LHCN-M2 (cell line): ENCODE data around the gene MROH2B. TPM values are rescaled to one million over a fixed set of nuclear protein-coding genes. Genes with fewer than 3 reads are reported as not detected.

Experiments used
- DNase-seq: peaks from one replicate; pipeline ENCODE4 v3.0.0-alpha.2; 2012; ENCODE audit warnings: low read depth
- total RNA-seq: library from RNA; depleted of rRNA; stranded (reverse); fragments of >200 nt; gene quantifications from 2 replicates; pipeline ENCODE4 v1.2.3, GENCODE V29; 2014; rRNA removed

The MROH2B gene
- total RNA-seq, 1 experiment from 2014 or later, result not detected

DNA sequence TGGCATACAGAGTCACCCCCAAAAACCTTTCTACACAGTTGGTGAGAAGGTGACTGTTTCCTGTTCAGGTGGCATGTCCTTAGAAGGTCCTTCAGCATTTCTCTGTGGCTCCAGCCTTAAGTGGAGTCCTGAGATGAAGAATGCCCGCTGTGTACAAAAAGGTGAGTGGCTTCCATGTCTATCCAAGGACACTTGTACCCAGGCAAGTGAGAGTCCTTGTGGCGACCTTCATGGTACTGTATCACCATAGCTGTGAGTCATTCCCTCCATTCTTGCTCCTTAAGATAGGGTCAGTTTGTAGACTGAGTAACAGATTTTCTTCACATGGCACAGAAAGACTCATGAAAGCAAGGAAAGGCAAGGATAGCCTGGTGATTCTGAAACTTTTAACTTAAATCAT is 98.7 kb downstream of the MROH2B start:
- DNase-seq, result no peak

DNA sequence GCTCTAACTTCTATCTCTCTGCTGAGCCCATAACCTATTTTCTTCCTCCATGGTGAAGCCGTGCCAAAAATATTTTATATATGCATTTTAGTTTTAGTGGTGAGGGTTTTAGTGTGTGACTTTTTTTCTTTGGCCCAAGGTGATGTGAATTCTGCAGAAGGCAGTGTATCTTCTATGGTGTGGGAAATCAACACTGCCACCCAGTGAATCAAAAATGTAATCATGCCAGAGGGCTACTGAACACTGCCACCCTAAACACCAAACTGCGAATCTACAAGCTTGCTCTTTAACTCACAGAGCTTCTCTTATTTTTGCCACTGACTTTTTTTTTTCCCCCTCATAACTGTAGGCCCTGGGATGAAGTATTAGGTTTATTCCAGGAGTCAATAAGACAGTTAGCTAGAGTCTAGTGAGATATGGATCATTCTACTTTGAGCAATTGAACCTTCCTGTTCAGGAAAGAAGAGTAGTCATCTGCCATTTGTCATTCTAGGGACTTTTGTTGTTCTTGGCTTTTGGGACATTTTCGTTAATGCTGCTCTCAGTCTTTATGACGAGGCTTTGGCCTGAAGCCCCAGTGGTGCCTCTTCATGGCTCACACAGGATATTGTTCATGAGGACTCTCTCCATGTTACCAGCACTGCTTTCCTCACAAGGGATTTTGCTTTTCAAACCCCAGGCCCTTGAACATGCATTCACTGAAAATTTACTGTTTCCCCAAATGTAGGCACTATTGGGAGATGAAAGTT is 108.8 kb downstream of the MROH2B start:
- no peak for DNase-seq

DNA sequence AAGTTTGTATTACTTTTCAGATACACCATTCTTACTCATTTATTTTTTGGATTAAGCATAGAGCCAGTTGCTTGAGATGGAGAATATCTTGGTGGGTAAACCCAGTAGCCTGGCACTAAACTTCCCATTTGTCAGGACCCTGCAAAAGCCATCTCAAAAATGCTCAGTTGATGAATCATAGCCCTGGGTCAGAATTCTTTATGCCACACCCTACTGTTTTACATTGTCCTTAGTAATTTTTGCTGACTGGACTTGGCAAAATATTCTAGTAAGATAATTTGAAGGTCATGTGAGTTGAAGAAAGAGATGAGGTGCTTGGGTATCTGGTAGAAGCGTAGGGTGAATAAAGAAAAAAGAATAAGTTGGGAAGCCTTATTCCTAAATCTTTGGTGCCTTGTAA is 111.1 kb downstream of the MROH2B start:
- no peak for DNase-seq

DNA sequence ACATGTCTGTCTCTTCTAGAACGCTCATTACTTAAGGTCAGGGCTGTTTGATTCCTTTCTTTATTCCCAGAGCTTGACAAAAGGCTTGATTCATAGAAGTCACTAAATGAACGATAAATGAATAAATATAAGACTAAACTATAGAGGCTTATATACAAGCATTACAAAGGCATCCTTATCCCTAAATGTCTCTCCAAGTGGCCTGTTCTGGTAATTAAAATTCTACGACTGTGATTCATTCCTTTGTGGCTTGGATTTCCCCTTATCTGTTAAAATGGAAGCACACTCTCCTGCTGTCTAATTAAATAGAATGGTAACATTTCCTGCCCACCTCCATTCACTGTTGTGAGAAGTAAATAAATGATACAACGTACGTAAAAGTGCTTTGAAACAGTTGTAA is 112.3 kb downstream of the MROH2B start:
- DNase-seq, result no peak

DNA sequence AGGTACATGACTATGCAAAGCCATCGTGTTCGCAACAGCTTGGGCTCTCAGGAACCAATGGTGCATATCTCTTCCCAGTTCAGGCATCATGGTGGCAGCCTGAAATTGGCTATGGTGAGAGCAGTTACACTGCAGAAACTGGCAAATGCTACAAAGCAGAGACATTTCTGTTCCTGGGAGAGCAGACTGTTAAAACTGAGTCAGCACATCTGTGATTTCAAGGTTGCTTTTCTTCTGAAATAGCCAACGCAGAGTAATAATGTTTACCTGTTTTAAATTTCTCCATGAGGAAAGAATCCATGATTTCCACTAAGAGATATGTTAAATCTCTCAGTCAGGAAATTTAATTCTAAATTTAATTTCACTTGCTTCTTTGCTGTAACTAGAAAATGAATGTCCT is 114.1 kb downstream of the MROH2B start:
- DNase-seq, result no peak

DNA sequence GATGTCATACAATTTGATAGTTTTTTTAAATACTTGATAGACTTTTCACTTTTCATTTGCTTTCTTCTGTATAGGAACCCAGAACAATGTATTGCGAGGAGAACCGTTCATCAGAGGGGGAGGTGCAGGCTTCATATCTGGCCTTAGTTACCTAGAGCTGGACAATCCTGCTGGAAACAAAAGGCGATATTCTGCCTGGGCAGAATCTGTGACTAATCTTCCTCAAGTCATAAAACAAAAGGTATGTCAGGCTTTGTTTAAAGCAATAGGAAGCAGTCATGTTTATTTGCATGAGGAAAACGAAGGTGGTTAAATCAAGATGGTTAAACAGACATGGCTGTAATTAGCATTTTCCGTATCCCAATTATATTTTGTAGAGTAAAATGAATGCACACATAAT is 115.8 kb downstream of the MROH2B start:
- no peak for DNase-seq

Other genes with a start within 250 kb of the MROH2B start
- gene RPL37, start 236.1 kb downstream of the MROH2B start, total RNA-seq, result 46.6 and 50.4 TPM in 2 replicates
- gene CARD6, start 230.0 kb downstream of the MROH2B start, total RNA-seq, result 3.2 and 4.1 TPM in 2 replicates
- gene C7, start 161.8 kb downstream of the MROH2B start, total RNA-seq, result not detected in 2 replicates
- not detected in 2 replicates for gene C6, start 142.2 kb upstream of the MROH2B start, total RNA-seq